ENCODE results near the gene LRMDA. TPM values are rescaled to one million over a fixed set of nuclear protein-coding genes. Genes with fewer than 3 reads are reported as not detected.

The LRMDA gene
- total and polyA plus RNA-seq, 10 of the 15 experiments (the other 5 are each of a cell fraction or from before 2014, with no cell fraction given), result 0.07 to 0.54 (median 0.29) TPM; not detected in 4

DNA sequence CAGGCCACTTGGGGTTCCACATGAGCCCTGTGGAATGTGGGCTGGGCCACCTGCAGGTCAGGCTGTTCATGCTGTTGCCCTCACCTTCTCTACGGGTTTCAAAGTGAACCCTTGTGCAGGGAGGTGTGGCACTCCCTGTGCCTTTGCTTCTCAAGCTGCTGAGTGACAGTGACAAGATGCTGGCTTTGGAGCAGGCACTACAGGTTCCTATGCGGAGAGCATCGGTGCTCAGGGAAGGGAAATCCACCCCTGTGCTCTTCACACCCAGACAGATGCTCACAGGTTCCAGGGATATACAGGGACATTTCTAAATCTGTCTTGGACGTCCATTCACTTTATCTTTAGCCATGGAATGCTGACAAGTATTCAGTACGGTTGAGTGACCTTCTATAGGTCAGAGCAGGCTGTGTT lies 1005.0 kb downstream of the LRMDA start:
- ChIA-PET RAD21 (ENCODE audit: unreplicated experiment) (no interaction called here), CTCF (no interaction called here), POLR2A (no interaction called here), SMC1A (ENCODE audit: uncharacterized antibody, unreplicated experiment) (no interaction called here)
- 17% methylated on average over 5 of the region's 5 CpGs for WGBS (ENCODE audit: insufficient coverage, insufficient replicate concordance, low lambda C conversion rate, missing lambda C conversion rate)
- TF ChIP-seq MLLT1 (IDR thresholded peaks at IDR 0.05) (no peak), MTA2 (IDR thresholded peaks at IDR 0.05; ENCODE audit: low read depth) (no peak), HSF1 (IDR thresholded peaks at IDR 0.05; ENCODE audit: low read depth, low read length) (no peak), RELA (IDR thresholded peaks at IDR 0.05; ENCODE audit: borderline replicate concordance, partially characterized antibody) (no peak), TCF3 (IDR thresholded peaks at IDR 0.05; ENCODE audit: borderline replicate concordance, insufficient read depth, low read depth, low read length) (no peak), ASH2L (IDR thresholded peaks at IDR 0.05; ENCODE audit: borderline replicate concordance, low read depth) (no peak), FOS (IDR thresholded peaks at IDR 0.05; ENCODE audit: borderline replicate concordance, extremely low read depth, insufficient read length) (no peak), ZNF24 (IDR thresholded peaks at IDR 0.05) (no peak), TBL1XR1 (IDR thresholded peaks at IDR 0.05; ENCODE audit: low read depth, low read length) (no peak), POLR2AphosphoS2 (IDR thresholded peaks at IDR 0.05; ENCODE audit: low read depth, low read length) (no peak), BHLHE40 (IDR thresholded peaks at IDR 0.05; ENCODE audit: borderline replicate concordance in 1 of 2, low read depth in 2 of 2, low read length in 1 of 2) (no peak), CBX5 (IDR thresholded peaks at IDR 0.05; ENCODE audit: low read depth) (no peak), BCLAF1 (IDR thresholded peaks at IDR 0.05) (no peak), JUND (IDR thresholded peaks at IDR 0.05; ENCODE audit: low read depth, low read length) (no peak), ZBED1 (IDR thresholded peaks at IDR 0.05; ENCODE audit: borderline replicate concordance) (no peak)
- H4K20me1 ChIP-seq (ENCODE audit: control insufficient read depth, insufficient read depth), result no peaks in the 10 kb centered on the region
- in situ Hi-C loops (cut with MboI) (no loop called here), intact Hi-C loops (cut with micrococcal nuclease; ENCODE audit: unreplicated experiment) (no loop called here)
- H3K27ac ChIP-seq (ENCODE audit: control insufficient read depth, insufficient read depth), result no peak overlapping the region
- no peaks in the 10 kb centered on the region for H3K27me3 ChIP-seq (replicated peaks in 1 of 2; ENCODE audit: control insufficient read depth in 2 of 2, insufficient read depth in 2 of 2, low read length in 1 of 2)
- ATAC-seq (no peak), DNase-seq (ENCODE audit: low read depth, low spot score) (no peak), FAIRE-seq (no peak)
- no peaks in the 10 kb centered on the region for H3K9me3 ChIP-seq (replicated peaks; ENCODE audit: control insufficient read depth, insufficient read depth, low read length)
- no peaks in the 10 kb centered on the region for H3K79me2 ChIP-seq (ENCODE audit: control insufficient read depth, insufficient read depth, low read length)
- no peaks in the 10 kb centered on the region for H3K36me3 ChIP-seq (ENCODE audit: control insufficient read depth in 2 of 2, insufficient read depth in 2 of 2, low read length in 1 of 2)
- no peak overlapping the region for H2AFZ ChIP-seq (ENCODE audit: control insufficient read depth, low read depth, low read length)
- H3K4me3 ChIP-seq, result no peak overlapping the region
- H3K4me2 ChIP-seq (ENCODE audit: control insufficient read depth, insufficient read depth), result no peak overlapping the region
- no peak overlapping the region for H3K9ac ChIP-seq (ENCODE audit: control insufficient read depth, insufficient read depth, low read length)
- H3K4me1 ChIP-seq (ENCODE audit: control insufficient read depth, insufficient read depth, low read length), result no peaks in the 10 kb centered on the region
- no TSS peak for BruUV-seq (replicated peaks)

Measured in GM12878 (cell line).